ENCODE results near the gene MMP1. TPM values are rescaled to one million over a fixed set of nuclear protein-coding genes. Genes with fewer than 3 reads are reported as not detected.

Gene MMP1
- total and polyA plus RNA-seq, 8 donors, result 0.20 to 1.7 (median 0.70) TPM; not detected in 1

GRCh38 chr11:102831489-102832440 lies 33.8 kb upstream of the MMP1 start:
- H3K4me3 ChIP-seq, result no peak overlapping the region
- intact Hi-C loops (cut with DNase I), result no loop called here

GRCh38 chr11:102831128-102831488 lies 33.1 kb upstream of the MMP1 start:
- 43 to 54% methylated on average over 2 of the region's 2 CpGs for WGBS, 2 donors
- FAIRE-seq (peak; percentile 65), DNase-seq (no peak), ATAC-seq (no peak)
- Histone ChIP-seq H3K4me1 (no peaks in the 10 kb centered on the region), H3K27ac (no peak overlapping the region), H3K4me3 (no peak overlapping the region), H3K36me3 (no peaks in the 10 kb centered on the region), H3K27me3 (no peaks in the 10 kb centered on the region), H3K9me3 (no peaks in the 10 kb centered on the region)
- intact Hi-C loops (cut with DNase I), result no loop called here
- TF ChIP-seq CTCF (IDR thresholded peaks at IDR 0.05), result peak in 1 of 4 donors; percentile 15

More at GRCh38 chr11:102831489-102832440, 33.8 kb upstream of the MMP1 start:
- no peaks in the 10 kb centered on the region for H3K4me1 ChIP-seq
- ATAC-seq, result peak in 3 of 4 donors; percentile 40 to 78 (median 64)
- 35 to 39% methylated on average over 38 of the region's 38 CpGs for WGBS, 2 donors
- TF ChIP-seq CTCF (IDR thresholded peaks at IDR 0.05), result no peak
- H3K27me3 ChIP-seq, result no peaks in the 10 kb centered on the region
- H3K27ac ChIP-seq, result no peak overlapping the region
- FAIRE-seq, result no peak
- peak in 4 of 6 donors; percentile 26 to 68 (median 28) for DNase-seq
- H3K36me3 ChIP-seq, result no peaks in the 10 kb centered on the region
- H3K9me3 ChIP-seq, result no peaks in the 10 kb centered on the region

- TF ChIP-seq CTCF (IDR thresholded peaks at IDR 0.05), result no peak
- Histone ChIP-seq H3K4me1 (no peaks in the 10 kb centered on the region), H3K36me3 (no peaks in the 10 kb centered on the region), H3K27ac (no peak overlapping the region), H3K9me3 (no peaks in the 10 kb centered on the region), H3K4me3 (no peak overlapping the region), H3K27me3 (no peaks in the 10 kb centered on the region)
- FAIRE-seq (no peak), DNase-seq (no peak), ATAC-seq (no peak)
- WGBS, 2 donors, result 45 to 62% methylated on average over 5 of the region's 5 CpGs
- intact Hi-C loops (cut with DNase I), result no loop called here
These were observed 32.2 kb upstream of the MMP1 start for GRCh38 chr11:102830001-102830727.

- H3K27me3 ChIP-seq, result no peaks in the 10 kb centered on the region
- H3K4me1 ChIP-seq, result no peaks in the 10 kb centered on the region
- H3K27ac ChIP-seq, result no peak overlapping the region
- no peak for TF ChIP-seq CTCF (IDR thresholded peaks at IDR 0.05)
- intact Hi-C loops (cut with DNase I), result no loop called here
- no peak for DNase-seq
- H3K36me3 ChIP-seq, result no peaks in the 10 kb centered on the region
- ATAC-seq, result peak in 1 of 4 donors; percentile 29
- no peak overlapping the region for H3K4me3 ChIP-seq
- FAIRE-seq, result no peak
- 57 to 68% methylated on average over 6 of the region's 6 CpGs for WGBS, 2 donors
- H3K9me3 ChIP-seq, result no peaks in the 10 kb centered on the region
These were observed 31.5 kb upstream of the MMP1 start for GRCh38 chr11:102829316-102830000.
